Smooth muscle cell of the brain vasculature (primary cell): ENCODE results near the gene FNDC3B.

Experiments used
- DNase-seq: peaks from one replicate; pipeline ENCODE4 v3.0.0-alpha.2; 2012; ENCODE audit warnings: low read depth, low spot score

The FNDC3B gene

GRCh38 chr3:172309059-172309458, 269.7 kb downstream of the FNDC3B start:
- DNase-seq = no peak

GRCh38 chr3:172309741-172310427, 270.5 kb downstream of the FNDC3B start:
- DNase-seq = no peak

GRCh38 chr3:172310428-172310760, 271.0 kb downstream of the FNDC3B start:
- DNase-seq = no peak

- no peak for DNase-seq
Observed at GRCh38 chr3:172311217-172311616, 271.8 kb downstream of the FNDC3B start.

GRCh38 chr3:172312001-172312400, 272.6 kb downstream of the FNDC3B start:
- no peak for DNase-seq

GRCh38 chr3:172312711-172313110, 273.3 kb downstream of the FNDC3B start:
- no peak for DNase-seq

GRCh38 chr3:172313671-172314070, 274.3 kb downstream of the FNDC3B start:
- DNase-seq = no peak

- no peak for DNase-seq
Observed at GRCh38 chr3:172314591-172315160, 275.3 kb downstream of the FNDC3B start.

GRCh38 chr3:172315401-172316091, 276.2 kb downstream of the FNDC3B start:
- DNase-seq = no peak

- no peak for DNase-seq
Observed at GRCh38 chr3:172316758-172317157, 277.4 kb downstream of the FNDC3B start.

- no peak for DNase-seq
Observed at GRCh38 chr3:172317481-172317880, 278.1 kb downstream of the FNDC3B start.

GRCh38 chr3:172317984-172318383, 278.6 kb downstream of the FNDC3B start:
- DNase-seq = peak; percentile 60

- no peak for DNase-seq
Observed at GRCh38 chr3:172319595-172319994, 280.2 kb downstream of the FNDC3B start.

GRCh38 chr3:172320468-172320867, 281.1 kb downstream of the FNDC3B start:
- no peak for DNase-seq

- no peak for DNase-seq
Observed at GRCh38 chr3:172321035-172321434, 281.7 kb downstream of the FNDC3B start.

GRCh38 chr3:172323894-172324610, 284.7 kb downstream of the FNDC3B start:
- no peak for DNase-seq

- DNase-seq = no peak
Observed at GRCh38 chr3:172324611-172325203, 285.3 kb downstream of the FNDC3B start.

GRCh38 chr3:172325461-172325860, 286.1 kb downstream of the FNDC3B start:
- no peak for DNase-seq

- no peak for DNase-seq
Observed at GRCh38 chr3:172326993-172327392, 287.6 kb downstream of the FNDC3B start.

- no peak for DNase-seq
Observed at GRCh38 chr3:172328282-172328681, 288.9 kb downstream of the FNDC3B start.

- DNase-seq = no peak
Observed at GRCh38 chr3:172329070-172329469, 289.7 kb downstream of the FNDC3B start.

GRCh38 chr3:172330413-172330812, 291.0 kb downstream of the FNDC3B start:
- no peak for DNase-seq
